Vagina (tissue), 2 donors: ENCODE data around the gene UBE3D. TPM values are rescaled to one million over a fixed set of nuclear protein-coding genes. Genes with fewer than 3 reads are reported as not detected.

Experiments
- DNase-seq, 2 donors: peaks; one replicate each; pipeline ENCODE4 v3.0.0-alpha.2; 2017; ENCODE audit errors: extremely low spot score in 2 of 2
- H3K27ac ChIP-seq: fragments of 200-600 bp; sonication (generic); one replicate; pipeline ENCODE4 v1.5.1; 2019
- H3K27me3 ChIP-seq: fragments of 200-600 bp; sonication (generic); one replicate; pipeline ENCODE4 v1.5.1; 2019
- H3K36me3 ChIP-seq, 2 donors: fragments of 200-600 bp; sonication (generic); one replicate each; pipeline ENCODE4 v1.5.1; 2017 to 2019
- H3K4me1 ChIP-seq: fragments of 200-600 bp; sonication (generic); one replicate; pipeline ENCODE4 v1.5.1; 2019
- H3K4me3 ChIP-seq, 2 donors: fragments of 200-600 bp; sonication (generic); 1 replicate in 1 of 2; 2 replicates in 1 of 2; pipeline ENCODE4 v1.5.1; 2016 to 2019
- H3K9me3 ChIP-seq: fragments of 200-600 bp; sonication (generic); one replicate; pipeline ENCODE4 v1.5.1; 2019
- CTCF ChIP-seq, 3 experiments: fragments of 450-650 bp in 2 of 3; fragments of 200-600 bp in 1 of 3; sonication (generic) in 1 of 3; IDR thresholded peaks; one replicate each; pipeline ENCODE4 v1.5.1; 2017 to 2019; ENCODE audit warnings: antibody characterized with exemption in 3 of 3, mild to moderate bottlenecking in 2 of 3, moderate library complexity in 2 of 3
- POLR2A ChIP-seq, 2 donors: fragments of 450-650 bp; IDR thresholded peaks; one replicate each; pipeline ENCODE4 v1.6.1; 2017; ENCODE audit warnings: antibody characterized with exemption in 2 of 2, mild to moderate bottlenecking in 2 of 2, moderate library complexity in 2 of 2
- POLR2AphosphoS5 ChIP-seq, 2 donors: sonication (generic); formaldehyde crosslinking; IDR thresholded peaks; one replicate each; pipeline ENCODE4 v1.9.0; 2017; ENCODE audit warnings: antibody characterized with exemption in 2 of 2, mild to moderate bottlenecking in 2 of 2, low read depth in 1 of 2; ENCODE audit not compliant: insufficient read depth in 1 of 2
- intact Hi-C: fragments of 100-400 bp; cut with DNase I; formaldehyde crosslinking; loops from one replicate; pipeline ENCODE4 v1.15.1; 2023
- total RNA-seq: library from RNA; depleted of rRNA; stranded (reverse); fragments of >200 nt; gene quantifications from one replicate; pipeline ENCODE4 v1.2.3, GENCODE V29; 2016

Gene UBE3D
- total RNA-seq, 1 donor from 2014 or later: 8.3 TPM

- Histone ChIP-seq H3K36me3 (no peaks in the 10 kb centered on the region), H3K4me3 (no peak overlapping the region), H3K27ac (no peak overlapping the region), H3K4me1 (no peaks in the 10 kb centered on the region), H3K9me3 (no peaks in the 10 kb centered on the region), H3K27me3 (no peaks in the 10 kb centered on the region)
- DNase-seq: no peak
- TF ChIP-seq POLR2A (IDR thresholded peaks at IDR 0.05) (no peak), POLR2AphosphoS5 (IDR thresholded peaks at IDR 0.05; ENCODE audit: insufficient read depth in 1 of 2, low read depth in 1 of 2) (no peak), CTCF (IDR thresholded peaks at IDR 0.05) (no peak)
- intact Hi-C loops: no loop called here
Measured at GRCh38 chr6:82870582-82871172, 195.0 kb downstream of the UBE3D start.

- intact Hi-C loops: no loop called here
- no peak for DNase-seq
- Histone ChIP-seq H3K27ac (no peak overlapping the region), H3K4me1 (no peaks in the 10 kb centered on the region), H3K4me3 (no peak overlapping the region), H3K36me3 (no peaks in the 10 kb centered on the region), H3K9me3 (no peaks in the 10 kb centered on the region), H3K27me3 (no peaks in the 10 kb centered on the region)
- no peak for TF ChIP-seq POLR2AphosphoS5 (IDR thresholded peaks at IDR 0.05; ENCODE audit: insufficient read depth in 1 of 2, low read depth in 1 of 2)
- no peak for TF ChIP-seq CTCF (IDR thresholded peaks at IDR 0.05)
- no peak for TF ChIP-seq POLR2A (IDR thresholded peaks at IDR 0.05)
Measured at GRCh38 chr6:82869493-82869892, 196.1 kb downstream of the UBE3D start.

GRCh38 chr6:82867946-82868345 is 197.7 kb downstream of the UBE3D start:
- Histone ChIP-seq H3K4me3 (no peak overlapping the region), H3K9me3 (no peaks in the 10 kb centered on the region), H3K36me3 (no peaks in the 10 kb centered on the region), H3K4me1 (no peaks in the 10 kb centered on the region), H3K27me3 (no peaks in the 10 kb centered on the region), H3K27ac (no peak overlapping the region)
- intact Hi-C loops: no loop called here
- no peak for TF ChIP-seq POLR2AphosphoS5 (IDR thresholded peaks at IDR 0.05; ENCODE audit: insufficient read depth in 1 of 2, low read depth in 1 of 2)
- no peak for TF ChIP-seq POLR2A (IDR thresholded peaks at IDR 0.05)
- no peak for TF ChIP-seq CTCF (IDR thresholded peaks at IDR 0.05)
- DNase-seq: no peak

GRCh38 chr6:82866446-82866845 is 199.2 kb downstream of the UBE3D start:
- no peak overlapping the region for H3K4me3 ChIP-seq
- H3K9me3 ChIP-seq: no peaks in the 10 kb centered on the region
- no peaks in the 10 kb centered on the region for H3K36me3 ChIP-seq
- TF ChIP-seq CTCF (IDR thresholded peaks at IDR 0.05): no peak
- TF ChIP-seq POLR2AphosphoS5 (IDR thresholded peaks at IDR 0.05; ENCODE audit: insufficient read depth in 1 of 2, low read depth in 1 of 2): no peak
- TF ChIP-seq POLR2A (IDR thresholded peaks at IDR 0.05): no peak
- no peaks in the 10 kb centered on the region for H3K4me1 ChIP-seq
- no peaks in the 10 kb centered on the region for H3K27me3 ChIP-seq
- intact Hi-C loops: no loop called here
- no peak overlapping the region for H3K27ac ChIP-seq
- no peak for DNase-seq

- H3K9me3 ChIP-seq: no peaks in the 10 kb centered on the region
- no peaks in the 10 kb centered on the region for H3K36me3 ChIP-seq
- no peak overlapping the region for H3K27ac ChIP-seq
- no peak for DNase-seq
- no peaks in the 10 kb centered on the region for H3K4me1 ChIP-seq
- intact Hi-C loops: no loop called here
- TF ChIP-seq CTCF (IDR thresholded peaks at IDR 0.05): no peak
- TF ChIP-seq POLR2A (IDR thresholded peaks at IDR 0.05): no peak
- no peak for TF ChIP-seq POLR2AphosphoS5 (IDR thresholded peaks at IDR 0.05; ENCODE audit: insufficient read depth in 1 of 2, low read depth in 1 of 2)
- H3K27me3 ChIP-seq: no peaks in the 10 kb centered on the region
- no peak overlapping the region for H3K4me3 ChIP-seq
Measured at GRCh38 chr6:82865461-82865860, 200.2 kb downstream of the UBE3D start.
